GM12878 (cell line): ENCODE data around the gene PRKAA1. TPM values are rescaled to one million over a fixed set of nuclear protein-coding genes. Genes with fewer than 3 reads are reported as not detected.
A peak's percentile ranks its signal among the peaks of the same experiment; 100 is the strongest.

Experiments
- BCL11A ChIP-seq: IDR thresholded peaks from 2 replicates; pipeline ENCODE4 v1.6.1; 2011; ENCODE audit warnings: low read depth, low read length
- CBX3 ChIP-seq: fragments of 200-600 bp; sonication (generic); IDR thresholded peaks from 2 replicates; pipeline ENCODE4 v1.6.1; 2016; ENCODE audit warnings: low read depth, borderline replicate concordance
- FOXM1 ChIP-seq: IDR thresholded peaks from 2 replicates; pipeline ENCODE4 v1.6.1; 2012; ENCODE audit warnings: low read depth, mild to moderate bottlenecking, inconsistent platforms, low read length, moderate library complexity
- IKZF1 ChIP-seq: fragments of 450-650 bp; conservative IDR thresholded peaks from 2 replicates; pipeline ENCODE4 v1.6.1; 2017; ENCODE audit warnings: antibody characterized with exemption, mild to moderate bottlenecking
- KAT2A ChIP-seq: conservative IDR thresholded peaks from 2 replicates; pipeline ENCODE4 v1.6.1; 2011; ENCODE audit warnings: low read depth, low read length; ENCODE audit not compliant: control insufficient read depth
- MEF2A ChIP-seq: IDR thresholded peaks from 2 replicates; pipeline ENCODE4 v1.6.1; 2011; ENCODE audit warnings: low read depth, mild to moderate bottlenecking, low read length, moderate library complexity; ENCODE audit not compliant: insufficient read depth
- MTA3 ChIP-seq: IDR thresholded peaks from 2 replicates; pipeline ENCODE4 v1.6.1; 2012; ENCODE audit warnings: low read length, inconsistent platforms, borderline replicate concordance
- MYC ChIP-seq: IDR thresholded peaks from 2 replicates; pipeline ENCODE4 v1.6.1; 2011; ENCODE audit warnings: mild to moderate bottlenecking, low read length, moderate library complexity, inconsistent platforms; ENCODE audit not compliant: insufficient read depth, insufficient replicate concordance, insufficient read length, severe bottlenecking
- NBN ChIP-seq: fragments of 450-650 bp; IDR thresholded peaks from 2 replicates; pipeline ENCODE4 v1.6.1; 2016
- NR2C1 ChIP-seq: fragments of 450-650 bp; IDR thresholded peaks from 2 replicates; pipeline ENCODE4 v1.6.1; 2017; ENCODE audit warnings: antibody characterized with exemption, mild to moderate bottlenecking, moderate library complexity
- PAX5 ChIP-seq: IDR thresholded peaks from 2 replicates; pipeline ENCODE4 v1.6.1; 2011; ENCODE audit warnings: low read depth, low read length, borderline replicate concordance
- RBBP5 ChIP-seq: fragments of 200-600 bp; sonication (generic); conservative IDR thresholded peaks from 2 replicates; pipeline ENCODE4 v1.6.1; 2016
- RCOR1 ChIP-seq: conservative IDR thresholded peaks from 2 replicates; pipeline ENCODE4 v1.6.1; 2012; ENCODE audit warnings: low read depth, low read length, improper control_type of control experiment
- SIN3A ChIP-seq: IDR thresholded peaks from 2 replicates; pipeline ENCODE4 v1.6.1; 2012; ENCODE audit warnings: low read depth, low read length, improper control_type of control experiment
- SP1 ChIP-seq: IDR thresholded peaks from one replicate; pipeline ENCODE4 v1.6.1; 2011; ENCODE audit warnings: low read depth, low read length
- SPI1 ChIP-seq: IDR thresholded peaks from 2 replicates; pipeline ENCODE4 v1.6.1; 2011; ENCODE audit warnings: low read depth, mild to moderate bottlenecking, low read length, moderate library complexity, borderline replicate concordance; ENCODE audit not compliant: insufficient read depth
- TAF1 ChIP-seq: IDR thresholded peaks from 2 replicates; pipeline ENCODE4 v1.6.1; 2011; ENCODE audit warnings: mild to moderate bottlenecking, low read depth, low read length, borderline replicate concordance
- polyA plus RNA-seq, 11 experiments: library from polyadenylated mRNA; depleted of rRNA in 4 of 11; unstranded in 6 of 11; stranded (reverse) in 5 of 11; fragments of >200 nt; fragmentation: Nextera tagmentation in 4 of 11; fragmentation: Illumina TruSeq in 1 of 11; extraction: Ambion mirVana in 4 of 11; extraction: Trizol in 1 of 11; gene quantifications; 1 replicate in 1 of 11; 2 replicates in 10 of 11; pipeline versions ENCODE4 v1.2.1 to v1.2.3, GENCODE V29; 2011 to 2016; ENCODE audit warnings: inconsistent platforms in 2 of 11, missing spikeins in 2 of 11, low read depth in 1 of 11
- total RNA-seq, 4 experiments: library from RNA; depleted of rRNA in 3 of 4; stranded (reverse); fragments of >200 nt in 3 of 4; fragmentation: Illumina TruSeq in 1 of 4; extraction: Trizol in 1 of 4; gene quantifications; 2 replicates each; pipeline versions ENCODE4 v1.2.1 to v1.2.3, GENCODE V29; 2013 to 2021
- TF ChIP-seq, protein P1 (sequence below): fragments of 450-650 bp; IDR thresholded peaks from 2 replicates; pipeline ENCODE4 v1.6.1; 2017; ENCODE audit warnings: mild to moderate bottlenecking, moderate library complexity
- TF ChIP-seq, protein P2 (sequence below): fragments of 150-350 bp; IDR thresholded peaks from 2 replicates; pipeline ENCODE4 v1.6.1; 2016; ENCODE audit warnings: low read depth, low read length
- TF ChIP-seq, protein P3 (sequence below): fragments of 450-650 bp; IDR thresholded peaks from 2 replicates; pipeline ENCODE4 v1.6.1; 2017; ENCODE audit warnings: low read depth, mild to moderate bottlenecking, moderate library complexity
- TF ChIP-seq, protein P4 (sequence below): IDR thresholded peaks from 2 replicates; pipeline ENCODE4 v1.6.1; 2011; ENCODE audit warnings: low read depth, low read length, improper control_type of control experiment, borderline replicate concordance

PRKAA1 gene
- total and polyA plus RNA-seq, 10 of the 15 experiments (the other 5 are each of a cell fraction or from before 2014, with no cell fraction given): 13.6 to 55.5 (median 29.6) TPM

DNA sequence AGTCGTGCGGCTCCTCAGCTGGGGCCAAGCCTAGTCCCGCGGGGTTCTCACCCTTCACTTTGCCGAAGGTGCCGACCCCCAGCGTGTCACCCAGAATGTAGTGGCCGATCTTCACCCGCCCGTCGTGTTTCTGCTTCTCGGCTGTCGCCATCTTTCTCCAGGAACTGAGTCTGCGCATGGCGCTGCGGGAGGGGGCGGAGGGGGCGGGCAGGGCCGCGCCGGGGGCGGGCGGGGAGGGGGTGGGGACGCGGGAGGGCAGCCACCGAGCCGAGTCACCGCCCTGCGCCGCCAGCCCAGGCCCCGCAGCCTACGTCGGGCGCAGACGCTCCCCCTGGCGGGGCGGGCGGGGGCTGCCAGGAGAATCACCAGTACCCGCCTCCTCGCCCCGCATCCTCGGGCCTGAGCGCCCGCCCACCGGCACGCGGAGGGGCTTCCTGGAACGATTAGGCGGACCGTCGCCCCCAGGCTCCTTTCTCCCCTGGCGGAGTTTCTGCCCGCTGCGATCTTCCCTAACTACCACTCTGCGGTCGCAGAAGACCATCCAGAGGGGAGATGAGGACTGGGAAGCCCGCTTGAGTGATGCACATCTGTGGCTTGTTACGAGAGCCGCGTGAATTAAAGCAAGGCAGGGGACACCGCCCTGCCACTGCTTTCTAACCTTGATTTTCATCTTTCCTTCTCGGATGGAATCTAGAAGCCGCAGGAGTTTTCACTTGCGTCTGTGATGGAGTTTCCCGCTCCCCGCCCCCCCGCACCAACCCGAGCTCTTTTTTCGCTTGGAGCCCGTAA is at the start of gene PRKAA1 (continued):
- TF ChIP-seq, protein P1, sequence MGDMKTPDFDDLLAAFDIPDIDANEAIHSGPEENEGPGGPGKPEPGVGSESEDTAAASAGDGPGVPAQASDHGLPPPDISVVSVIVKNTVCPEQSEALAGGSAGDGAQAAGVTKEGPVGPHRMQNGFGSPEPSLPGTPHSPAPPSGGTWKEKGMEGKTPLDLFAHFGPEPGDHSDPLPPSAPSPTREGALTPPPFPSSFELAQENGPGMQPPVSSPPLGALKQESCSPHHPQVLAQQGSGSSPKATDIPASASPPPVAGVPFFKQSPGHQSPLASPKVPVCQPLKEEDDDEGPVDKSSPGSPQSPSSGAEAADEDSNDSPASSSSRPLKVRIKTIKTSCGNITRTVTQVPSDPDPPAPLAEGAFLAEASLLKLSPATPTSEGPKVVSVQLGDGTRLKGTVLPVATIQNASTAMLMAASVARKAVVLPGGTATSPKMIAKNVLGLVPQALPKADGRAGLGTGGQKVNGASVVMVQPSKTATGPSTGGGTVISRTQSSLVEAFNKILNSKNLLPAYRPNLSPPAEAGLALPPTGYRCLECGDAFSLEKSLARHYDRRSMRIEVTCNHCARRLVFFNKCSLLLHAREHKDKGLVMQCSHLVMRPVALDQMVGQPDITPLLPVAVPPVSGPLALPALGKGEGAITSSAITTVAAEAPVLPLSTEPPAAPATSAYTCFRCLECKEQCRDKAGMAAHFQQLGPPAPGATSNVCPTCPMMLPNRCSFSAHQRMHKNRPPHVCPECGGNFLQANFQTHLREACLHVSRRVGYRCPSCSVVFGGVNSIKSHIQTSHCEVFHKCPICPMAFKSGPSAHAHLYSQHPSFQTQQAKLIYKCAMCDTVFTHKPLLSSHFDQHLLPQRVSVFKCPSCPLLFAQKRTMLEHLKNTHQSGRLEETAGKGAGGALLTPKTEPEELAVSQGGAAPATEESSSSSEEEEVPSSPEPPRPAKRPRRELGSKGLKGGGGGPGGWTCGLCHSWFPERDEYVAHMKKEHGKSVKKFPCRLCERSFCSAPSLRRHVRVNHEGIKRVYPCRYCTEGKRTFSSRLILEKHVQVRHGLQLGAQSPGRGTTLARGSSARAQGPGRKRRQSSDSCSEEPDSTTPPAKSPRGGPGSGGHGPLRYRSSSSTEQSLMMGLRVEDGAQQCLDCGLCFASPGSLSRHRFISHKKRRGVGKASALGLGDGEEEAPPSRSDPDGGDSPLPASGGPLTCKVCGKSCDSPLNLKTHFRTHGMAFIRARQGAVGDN: no peak
- no peak for TF ChIP-seq SIN3A
- TF ChIP-seq SP1: no peak
- no peak for TF ChIP-seq PAX5
- TF ChIP-seq IKZF1: peak; percentile 79
- TF ChIP-seq CBX3: no peak
- TF ChIP-seq MYC: no peak
- TF ChIP-seq BCL11A: no peak
- TF ChIP-seq, protein P2, sequence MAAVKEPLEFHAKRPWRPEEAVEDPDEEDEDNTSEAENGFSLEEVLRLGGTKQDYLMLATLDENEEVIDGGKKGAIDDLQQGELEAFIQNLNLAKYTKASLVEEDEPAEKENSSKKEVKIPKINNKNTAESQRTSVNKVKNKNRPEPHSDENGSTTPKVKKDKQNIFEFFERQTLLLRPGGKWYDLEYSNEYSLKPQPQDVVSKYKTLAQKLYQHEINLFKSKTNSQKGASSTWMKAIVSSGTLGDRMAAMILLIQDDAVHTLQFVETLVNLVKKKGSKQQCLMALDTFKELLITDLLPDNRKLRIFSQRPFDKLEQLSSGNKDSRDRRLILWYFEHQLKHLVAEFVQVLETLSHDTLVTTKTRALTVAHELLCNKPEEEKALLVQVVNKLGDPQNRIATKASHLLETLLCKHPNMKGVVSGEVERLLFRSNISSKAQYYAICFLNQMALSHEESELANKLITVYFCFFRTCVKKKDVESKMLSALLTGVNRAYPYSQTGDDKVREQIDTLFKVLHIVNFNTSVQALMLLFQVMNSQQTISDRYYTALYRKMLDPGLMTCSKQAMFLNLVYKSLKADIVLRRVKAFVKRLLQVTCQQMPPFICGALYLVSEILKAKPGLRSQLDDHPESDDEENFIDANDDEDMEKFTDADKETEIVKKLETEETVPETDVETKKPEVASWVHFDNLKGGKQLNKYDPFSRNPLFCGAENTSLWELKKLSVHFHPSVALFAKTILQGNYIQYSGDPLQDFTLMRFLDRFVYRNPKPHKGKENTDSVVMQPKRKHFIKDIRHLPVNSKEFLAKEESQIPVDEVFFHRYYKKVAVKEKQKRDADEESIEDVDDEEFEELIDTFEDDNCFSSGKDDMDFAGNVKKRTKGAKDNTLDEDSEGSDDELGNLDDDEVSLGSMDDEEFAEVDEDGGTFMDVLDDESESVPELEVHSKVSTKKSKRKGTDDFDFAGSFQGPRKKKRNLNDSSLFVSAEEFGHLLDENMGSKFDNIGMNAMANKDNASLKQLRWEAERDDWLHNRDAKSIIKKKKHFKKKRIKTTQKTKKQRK: no peak
- TF ChIP-seq RBBP5: no peak
- no peak for TF ChIP-seq NBN
- no peak for TF ChIP-seq NR2C1
- no peak for TF ChIP-seq RCOR1
- TF ChIP-seq, protein P3, sequence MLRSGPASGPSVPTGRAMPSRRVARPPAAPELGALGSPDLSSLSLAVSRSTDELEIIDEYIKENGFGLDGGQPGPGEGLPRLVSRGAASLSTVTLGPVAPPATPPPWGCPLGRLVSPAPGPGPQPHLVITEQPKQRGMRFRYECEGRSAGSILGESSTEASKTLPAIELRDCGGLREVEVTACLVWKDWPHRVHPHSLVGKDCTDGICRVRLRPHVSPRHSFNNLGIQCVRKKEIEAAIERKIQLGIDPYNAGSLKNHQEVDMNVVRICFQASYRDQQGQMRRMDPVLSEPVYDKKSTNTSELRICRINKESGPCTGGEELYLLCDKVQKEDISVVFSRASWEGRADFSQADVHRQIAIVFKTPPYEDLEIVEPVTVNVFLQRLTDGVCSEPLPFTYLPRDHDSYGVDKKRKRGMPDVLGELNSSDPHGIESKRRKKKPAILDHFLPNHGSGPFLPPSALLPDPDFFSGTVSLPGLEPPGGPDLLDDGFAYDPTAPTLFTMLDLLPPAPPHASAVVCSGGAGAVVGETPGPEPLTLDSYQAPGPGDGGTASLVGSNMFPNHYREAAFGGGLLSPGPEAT: 0 out of 2 replicates have a peak, but pooled peaks have one; percentile 15
- no peak for TF ChIP-seq MTA3
- TF ChIP-seq KAT2A: no peak
- peak; percentile 55; the same call in 1 of the 2 replicates for TF ChIP-seq SPI1
- TF ChIP-seq FOXM1: no peak
- peak; percentile 91 for TF ChIP-seq TAF1
- 0 out of 2 replicates have a peak, but pooled peaks have one; percentile 3 for TF ChIP-seq MEF2A
- TF ChIP-seq, protein P4, sequence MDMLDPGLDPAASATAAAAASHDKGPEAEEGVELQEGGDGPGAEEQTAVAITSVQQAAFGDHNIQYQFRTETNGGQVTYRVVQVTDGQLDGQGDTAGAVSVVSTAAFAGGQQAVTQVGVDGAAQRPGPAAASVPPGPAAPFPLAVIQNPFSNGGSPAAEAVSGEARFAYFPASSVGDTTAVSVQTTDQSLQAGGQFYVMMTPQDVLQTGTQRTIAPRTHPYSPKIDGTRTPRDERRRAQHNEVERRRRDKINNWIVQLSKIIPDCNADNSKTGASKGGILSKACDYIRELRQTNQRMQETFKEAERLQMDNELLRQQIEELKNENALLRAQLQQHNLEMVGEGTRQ: no peak
